Measurements from ENCODE around the gene IFRD2. TPM values are rescaled to one million over a fixed set of nuclear protein-coding genes. Genes with fewer than 3 reads are reported as not detected.

IFRD2 gene
- total RNA-seq, 1 donor from 2014 or later: 37.3 TPM

- intact Hi-C loops (cut with DNase I): no loop called here
- Histone ChIP-seq H3K36me3 (no peaks in the 10 kb centered on the region), H3K4me3 (peak overlapping the region; percentile 37 to 40), H3K27me3 (no peaks in the 10 kb centered on the region), H3K9me3 (no peaks in the 10 kb centered on the region), H3K4me1 (peaks cover 99% of the 10 kb centered on the region), H3K27ac (peak overlapping the region; percentile 98)
- TF ChIP-seq POLR2A (IDR thresholded peaks at IDR 0.05): no peak
- no peak for TF ChIP-seq CTCF (IDR thresholded peaks at IDR 0.05)
- no peak for TF ChIP-seq POLR2AphosphoS5 (IDR thresholded peaks at IDR 0.05; ENCODE audit: insufficient read depth in 1 of 2, low read depth in 1 of 2)
- no peak for DNase-seq (ENCODE audit: extremely low spot score in 2 of 2)
These were observed 22.8 kb downstream of the IFRD2 start for GRCh38 chr3:50269460-50269859.

GRCh38 chr3:50268703-50269451, 23.4 kb downstream of the IFRD2 start, which contains the start of gene SEMA3B:
Gene SEMA3B (plus strand): TSS chr3:50269147. CDS start chr3:50269241, 94 bp downstream.
- intact Hi-C loops (cut with DNase I): no loop called here
- Histone ChIP-seq H3K4me3 (peak within 1 kb of the TSS; percentile 37 to 46), H3K9me3 (no peaks in the 10 kb centered on the region), H3K36me3 (no peaks in the 10 kb centered on the region), H3K4me1 (peaks cover 99% of the 10 kb centered on the region), H3K27ac (peak within 1 kb of the TSS; percentile 98), H3K27me3 (no peaks in the 10 kb centered on the region)
- DNase-seq (ENCODE audit: extremely low spot score in 2 of 2): no peak
- TF ChIP-seq CTCF (IDR thresholded peaks at IDR 0.05): no peak
- TF ChIP-seq POLR2A (IDR thresholded peaks at IDR 0.05): peak in 1 of 2 donors; percentile 31
- peak in 1 of 2 donors; percentile 70 for TF ChIP-seq POLR2AphosphoS5 (IDR thresholded peaks at IDR 0.05; ENCODE audit: insufficient read depth in 1 of 2, low read depth in 1 of 2)

GRCh38 chr3:50268276-50268675, 24.0 kb downstream of the IFRD2 start:
- H3K27ac ChIP-seq: peak overlapping the region; percentile 98
- H3K9me3 ChIP-seq: no peaks in the 10 kb centered on the region
- peaks cover 98% of the 10 kb centered on the region for H3K4me1 ChIP-seq
- intact Hi-C loops (cut with DNase I): no loop called here
- H3K27me3 ChIP-seq: no peaks in the 10 kb centered on the region
- H3K36me3 ChIP-seq: no peaks in the 10 kb centered on the region
- peak overlapping the region; percentile 37 to 46 for H3K4me3 ChIP-seq
- no peak for DNase-seq (ENCODE audit: extremely low spot score in 2 of 2)
- TF ChIP-seq POLR2A (IDR thresholded peaks at IDR 0.05): no peak
- no peak for TF ChIP-seq POLR2AphosphoS5 (IDR thresholded peaks at IDR 0.05; ENCODE audit: insufficient read depth in 1 of 2, low read depth in 1 of 2)
- no peak for TF ChIP-seq CTCF (IDR thresholded peaks at IDR 0.05)

- peak overlapping the region; percentile 98 for H3K27ac ChIP-seq
- H3K27me3 ChIP-seq: no peaks in the 10 kb centered on the region
- H3K36me3 ChIP-seq: no peaks in the 10 kb centered on the region
- no peaks in the 10 kb centered on the region for H3K9me3 ChIP-seq
- H3K4me3 ChIP-seq: peak overlapping the region; percentile 37 to 46
- intact Hi-C loops (cut with DNase I): no loop called here
- no peak for DNase-seq (ENCODE audit: extremely low spot score in 2 of 2)
- H3K4me1 ChIP-seq: peaks cover 90% of the 10 kb centered on the region
- TF ChIP-seq POLR2AphosphoS5 (IDR thresholded peaks at IDR 0.05; ENCODE audit: insufficient read depth in 1 of 2, low read depth in 1 of 2): peak; percentile 45 to 83
- no peak for TF ChIP-seq POLR2A (IDR thresholded peaks at IDR 0.05)
These were observed 24.8 kb downstream of the IFRD2 start for GRCh38 chr3:50267280-50267913.

GRCh38 chr3:50266836-50267235, 25.4 kb downstream of the IFRD2 start:
- peaks cover 86% of the 10 kb centered on the region for H3K4me1 ChIP-seq
- H3K27me3 ChIP-seq: no peaks in the 10 kb centered on the region
- H3K9me3 ChIP-seq: no peaks in the 10 kb centered on the region
- intact Hi-C loops (cut with DNase I): no loop called here
- no peaks in the 10 kb centered on the region for H3K36me3 ChIP-seq
- peak overlapping the region; percentile 98 for H3K27ac ChIP-seq
- TF ChIP-seq POLR2A (IDR thresholded peaks at IDR 0.05): no peak
- no peak for TF ChIP-seq CTCF (IDR thresholded peaks at IDR 0.05)
- no peak for TF ChIP-seq POLR2AphosphoS5 (IDR thresholded peaks at IDR 0.05; ENCODE audit: insufficient read depth in 1 of 2, low read depth in 1 of 2)
- peak overlapping the region; percentile 37 to 46 for H3K4me3 ChIP-seq
- no peak for DNase-seq (ENCODE audit: extremely low spot score in 2 of 2)

Data from vagina (tissue), 2 donors.